CD4-positive, CD25-positive, alpha-beta regulatory T cell (primary cell): Measurements from ENCODE around the gene NPAT. TPM values are rescaled to one million over a fixed set of nuclear protein-coding genes. Genes with fewer than 3 reads are reported as not detected.

Source experiments
- ATAC-seq, 2 donors: fragments of 150-1000 bp; cut with Tn5 transposase; one replicate each; pipeline ENCODE4 v1.10.0; 2021; ENCODE audit warnings: low read depth in 2 of 2, moderate number of reproducible peaks in 2 of 2, moderate library complexity in 1 of 2
- DNase-seq, 3 donors: peaks; one replicate each; pipeline versions ENCODE4 v3.0.0 to v3.0.0-alpha.2; 2012 to 2022; ENCODE audit warnings: mixed read lengths in 1 of 3
- H3K27ac ChIP-seq: one replicate; pipeline ENCODE4 v1.7.0; 2013; ENCODE audit warnings: mild to moderate bottlenecking, low read length; ENCODE audit not compliant: insufficient read depth, poor library complexity, severe bottlenecking
- H3K27me3 ChIP-seq: one replicate; pipeline ENCODE4 v1.7.0; 2013; ENCODE audit warnings: low read length; ENCODE audit not compliant: control insufficient read depth, insufficient read depth
- H3K36me3 ChIP-seq: one replicate; pipeline ENCODE4 v1.7.0; 2013; ENCODE audit warnings: mild to moderate bottlenecking, low read length, moderate library complexity; ENCODE audit not compliant: control insufficient read depth, insufficient read depth
- H3K4me1 ChIP-seq: 2 replicates; pipeline ENCODE4 v1.7.0; 2013; ENCODE audit warnings: mild to moderate bottlenecking, low read length; ENCODE audit not compliant: insufficient read depth, control insufficient read depth, poor library complexity, severe bottlenecking
- H3K4me3 ChIP-seq: one replicate; pipeline ENCODE4 v1.7.0; 2013; ENCODE audit warnings: low read depth, mild to moderate bottlenecking, low read length, moderate library complexity
- H3K9me3 ChIP-seq, 2 experiments: 1 replicate in 1 of 2; 2 replicates in 1 of 2; pipeline ENCODE4 v1.7.0; 2013; ENCODE audit warnings: low read length in 2 of 2, mild to moderate bottlenecking in 1 of 2, moderate library complexity in 1 of 2; ENCODE audit not compliant: control insufficient read depth in 2 of 2
- H3K27ac Mint-ChIP-seq, 3 donors: one replicate each; pipeline ENCODE4 v1.8.0; 2020 to 2022; ENCODE audit warnings: mild to moderate bottlenecking in 3 of 3, mixed read lengths in 3 of 3, moderate library complexity in 2 of 3
- H3K27me3 Mint-ChIP-seq: one replicate; pipeline ENCODE4 v1.8.0; 2022; ENCODE audit warnings: mild to moderate bottlenecking, mixed read lengths
- H3K36me3 Mint-ChIP-seq: one replicate; pipeline ENCODE4 v1.8.0; 2020; ENCODE audit warnings: mixed read lengths
- H3K4me1 Mint-ChIP-seq, 4 donors: one replicate each; pipeline ENCODE4 v1.8.0; 2020 to 2022; ENCODE audit warnings: mixed read lengths in 4 of 4, mild to moderate bottlenecking in 1 of 4
- H3K4me3 Mint-ChIP-seq, 4 donors: one replicate each; pipeline ENCODE4 v1.8.0; 2020 to 2022; ENCODE audit warnings: mild to moderate bottlenecking in 4 of 4, mixed read lengths in 4 of 4, moderate library complexity in 3 of 4
- H3K9me3 Mint-ChIP-seq, 7 donors: one replicate each; pipeline ENCODE4 v1.8.0; 2020 to 2022; ENCODE audit warnings: mixed read lengths in 7 of 7, mild to moderate bottlenecking in 3 of 7, moderate library complexity in 2 of 7
- polyA plus RNA-seq, 4 donors: library from polyadenylated mRNA; unstranded; fragments of 300-500 nt; fragmentation: Illumina TruSeq; gene quantifications; one replicate each; pipeline ENCODE4 v1.2.3, GENCODE V29; 2021
- total RNA-seq: library from RNA; stranded (reverse); gene quantifications from one replicate; pipeline ENCODE4 v1.2.3, GENCODE V29; 2022

Gene NPAT
- total and polyA plus RNA-seq, 5 donors from 2014 or later = 25.5 to 36.5 (median 33.1) TPM

GRCh38 chr11:108218912-108219783 lies 3.3 kb downstream of the NPAT start:
- Mint-ChIP-seq H3K27me3 (no peaks in the 10 kb centered on the region), H3K36me3 (peaks cover 5% of the 10 kb centered on the region), H3K27ac (peak overlapping the region; percentile 37 to 87 (median 77)), H3K4me3 (peak overlapping the region; percentile 61 to 81 (median 76)), H3K9me3 (no peaks in the 10 kb centered on the region), H3K4me1 (peaks cover 46 to 71% (median 57%) of the 10 kb centered on the region in 4 donors)
- ATAC-seq (no peak), DNase-seq (no peak)
- Histone ChIP-seq H3K4me3 (peak overlapping the region; percentile 99), H3K27me3 (no peaks in the 10 kb centered on the region), H3K9me3 (no peaks in the 10 kb centered on the region), H3K27ac (peak overlapping the region; percentile 47), H3K36me3 (peaks cover 6% of the 10 kb centered on the region), H3K4me1 (peaks cover 63% of the 10 kb centered on the region)

GRCh38 chr11:108218455-108218854 lies 4.0 kb downstream of the NPAT start:
- ATAC-seq (no peak), DNase-seq (no peak)
- Mint-ChIP-seq H3K36me3 (peaks cover 12% of the 10 kb centered on the region), H3K4me3 (peak overlapping the region; percentile 51 to 81 (median 64)), H3K27me3 (no peaks in the 10 kb centered on the region), H3K9me3 (no peaks in the 10 kb centered on the region), H3K4me1 (peaks cover 48 to 78% (median 63%) of the 10 kb centered on the region in 4 donors), H3K27ac (peak overlapping the region in 1 of 3 donors; percentile 77)
- peaks cover 56% of the 10 kb centered on the region for H3K4me1 ChIP-seq
- H3K9me3 ChIP-seq = no peaks in the 10 kb centered on the region
- no peaks in the 10 kb centered on the region for H3K27me3 ChIP-seq
- H3K27ac ChIP-seq = peak overlapping the region; percentile 25
- peak overlapping the region; percentile 99 for H3K4me3 ChIP-seq
- peaks cover 11% of the 10 kb centered on the region for H3K36me3 ChIP-seq

- H3K36me3 ChIP-seq = peaks cover 17% of the 10 kb centered on the region
- Mint-ChIP-seq H3K27ac (peak overlapping the region; percentile 11 to 78 (median 54)), H3K36me3 (peaks cover 21% of the 10 kb centered on the region), H3K4me3 (peak overlapping the region in 3 of 4 donors; percentile 46 to 65 (median 50)), H3K4me1 (peaks cover 48 to 86% (median 71%) of the 10 kb centered on the region in 4 donors), H3K27me3 (no peaks in the 10 kb centered on the region), H3K9me3 (no peaks in the 10 kb centered on the region)
- no peak overlapping the region for H3K27ac ChIP-seq
- peaks cover 54% of the 10 kb centered on the region for H3K4me1 ChIP-seq
- ATAC-seq (peak; percentile 60 to 69), DNase-seq (peak in 2 of 3 donors; percentile 16 to 44)
- H3K9me3 ChIP-seq = no peaks in the 10 kb centered on the region
- H3K4me3 ChIP-seq = peak overlapping the region; percentile 43
- no peaks in the 10 kb centered on the region for H3K27me3 ChIP-seq
Observed at GRCh38 chr11:108216988-108217387, 5.5 kb downstream of the NPAT start.

GRCh38 chr11:108213784-108214183 lies 8.7 kb downstream of the NPAT start:
- DNase-seq = no peak
- Histone ChIP-seq H3K27ac (no peak overlapping the region), H3K4me3 (no peak overlapping the region), H3K9me3 (no peaks in the 10 kb centered on the region), H3K27me3 (no peaks in the 10 kb centered on the region), H3K36me3 (peaks cover 34% of the 10 kb centered on the region), H3K4me1 (peaks cover 30% of the 10 kb centered on the region)
- ATAC-seq = no peak
- H3K4me1 Mint-ChIP-seq = peaks cover 39 to 86% (median 65%) of the 10 kb centered on the region in 4 donors
- H3K36me3 Mint-ChIP-seq = peaks cover 40% of the 10 kb centered on the region
- H3K4me3 Mint-ChIP-seq = peak overlapping the region in 1 of 4 donors; percentile 38
- H3K27ac Mint-ChIP-seq = peak overlapping the region in 1 of 3 donors; percentile 49
- H3K9me3 Mint-ChIP-seq = peaks cover 0 to 6% (median 0%) of the 10 kb centered on the region in 7 donors
- no peaks in the 10 kb centered on the region for H3K27me3 Mint-ChIP-seq

GRCh38 chr11:108210441-108210840 lies 12.0 kb downstream of the NPAT start:
- ATAC-seq (no peak), DNase-seq (no peak)
- peaks cover 14 to 69% (median 43%) of the 10 kb centered on the region in 4 donors for H3K4me1 Mint-ChIP-seq
- H3K27ac Mint-ChIP-seq = peak overlapping the region in 1 of 3 donors; percentile 38
- no peaks in the 10 kb centered on the region for H3K27me3 ChIP-seq
- peaks cover 0 to 12% of the 10 kb centered on the region in 2 experiments for H3K9me3 ChIP-seq
- H3K36me3 Mint-ChIP-seq = peaks cover 59% of the 10 kb centered on the region
- no peak overlapping the region for H3K27ac ChIP-seq
- H3K4me3 Mint-ChIP-seq = no peak overlapping the region
- peaks cover 0 to 6% (median 2%) of the 10 kb centered on the region in 7 donors for H3K9me3 Mint-ChIP-seq
- peaks cover under 1% of the 10 kb centered on the region for H3K4me1 ChIP-seq
- peaks cover 67% of the 10 kb centered on the region for H3K36me3 ChIP-seq
- H3K27me3 Mint-ChIP-seq = no peaks in the 10 kb centered on the region
- H3K4me3 ChIP-seq = no peak overlapping the region

- Mint-ChIP-seq H3K4me3 (peak overlapping the region in 1 of 4 donors; percentile 51), H3K27me3 (no peaks in the 10 kb centered on the region), H3K9me3 (peaks cover 0 to 10% (median 6%) of the 10 kb centered on the region in 7 donors), H3K27ac (no peak overlapping the region), H3K36me3 (peaks cover 64% of the 10 kb centered on the region), H3K4me1 (peaks cover 20 to 66% (median 39%) of the 10 kb centered on the region in 4 donors)
- H3K27me3 ChIP-seq = no peaks in the 10 kb centered on the region
- ATAC-seq = no peak
- peaks cover 0 to 18% of the 10 kb centered on the region in 2 experiments for H3K9me3 ChIP-seq
- H3K4me1 ChIP-seq = no peaks in the 10 kb centered on the region
- H3K36me3 ChIP-seq = peaks cover 73% of the 10 kb centered on the region
- DNase-seq = no peak
- H3K27ac ChIP-seq = no peak overlapping the region
- no peak overlapping the region for H3K4me3 ChIP-seq
Observed at GRCh38 chr11:108207683-108208060, 14.8 kb downstream of the NPAT start.

GRCh38 chr11:108206969-108207682 lies 15.3 kb downstream of the NPAT start:
- H3K36me3 ChIP-seq = peaks cover 72% of the 10 kb centered on the region
- no peak overlapping the region for H3K27ac Mint-ChIP-seq
- no peak overlapping the region for H3K27ac ChIP-seq
- peaks cover 24 to 67% (median 42%) of the 10 kb centered on the region in 4 donors for H3K4me1 Mint-ChIP-seq
- H3K9me3 ChIP-seq = peaks cover 0 to 18% of the 10 kb centered on the region in 2 experiments
- H3K4me1 ChIP-seq = no peaks in the 10 kb centered on the region
- H3K27me3 ChIP-seq = no peaks in the 10 kb centered on the region
- H3K27me3 Mint-ChIP-seq = no peaks in the 10 kb centered on the region
- ATAC-seq (no peak), DNase-seq (no peak)
- peaks cover 59% of the 10 kb centered on the region for H3K36me3 Mint-ChIP-seq
- H3K4me3 ChIP-seq = no peak overlapping the region
- peaks cover 0 to 10% (median 6%) of the 10 kb centered on the region in 7 donors for H3K9me3 Mint-ChIP-seq
- H3K4me3 Mint-ChIP-seq = no peak overlapping the region
